K562 (cell line): ENCODE results near the gene SERPINA10. TPM values are rescaled to one million over a fixed set of nuclear protein-coding genes. Genes with fewer than 3 reads are reported as not detected.

Experiments
- ATAC-seq: fragments of 200-7000 bp; cut with Tn5 transposase; 3 replicates; pipeline ENCODE4 v1.9.1; 2020; ENCODE audit warnings: moderate library complexity
- BruUV-seq: library from RNA; stranded (reverse); fragments of 400-500 nt; replicated peaks from 2 replicates; lab custom pipeline; 2021; lab: Mats Ljungman, UMichigan
- CTCF ChIA-PET: fragments of 300-600 bp; formaldehyde crosslinking; extraction: SDS; loops from one replicate; lab custom pipeline; 2021; ENCODE audit warnings: low intra/inter-chr PET ratio; lab: Yijun Ruan, JAX
- POLR2A ChIA-PET: fragments of 300-600, 350-650 bp; sonication (Branson Sonifier 250); formaldehyde crosslinking; extraction: SDS; loops from one replicate; lab custom pipeline; 2021; ENCODE audit warnings: antibody characterized with exemption, inconsistent platforms; lab: Yijun Ruan, JAX
- DNase-seq, 4 experiments: peaks; one replicate each; pipeline versions ENCODE4 v3.0.0 to v3.0.0-alpha.2; 2011 to 2018; ENCODE audit warnings: low spot score in 3 of 4, mixed read lengths in 3 of 4; ENCODE audit errors: extremely low read depth in 1 of 4
- FAIRE-seq: peaks from 2 replicates; lab custom pipeline; 2011; peaks lifted over from hg19 to GRCh38; lab: Jason Lieb, UNC
- H2AFZ ChIP-seq: 2 replicates; pipeline ENCODE4 v1.6.0; 2011; ENCODE audit warnings: low read depth, low read length, control low read depth, inconsistent platforms
- H3K27ac ChIP-seq: fragments of 200-600 bp; 3 replicates; pipeline ENCODE4 v1.8.0; 2011; ENCODE audit warnings: low read depth, mild to moderate bottlenecking, control low read depth, inconsistent platforms, low read length, moderate library complexity, mixed read lengths; ENCODE audit errors: extremely low read depth
- H3K27me3 ChIP-seq, 2 experiments: fragments of 300-600 bp in 1 of 2; 2 replicates in 1 of 2; 3 replicates in 1 of 2; pipeline versions ENCODE4 v1.6.0 to v1.8.0; 2011; ENCODE audit warnings: inconsistent platforms in 2 of 2, low read length in 2 of 2, mild to moderate bottlenecking in 1 of 2, mixed read lengths in 1 of 2, moderate library complexity in 1 of 2; ENCODE audit not compliant: control insufficient read depth in 2 of 2, insufficient read depth in 2 of 2
- H3K36me3 ChIP-seq: fragments of 300-600 bp; 3 replicates; pipeline ENCODE4 v1.8.0; 2011; ENCODE audit warnings: mild to moderate bottlenecking, low read length, inconsistent platforms; ENCODE audit not compliant: control insufficient read depth, insufficient read depth
- H3K4me1 ChIP-seq, 2 experiments: fragments of 200-600 bp in 1 of 2; replicated peaks in 1 of 2; 2 replicates in 1 of 2; 3 replicates in 1 of 2; pipeline versions ENCODE4 v1.5.1 to v1.8.0; 2011; ENCODE audit warnings: inconsistent platforms in 2 of 2, low read length in 2 of 2, mild to moderate bottlenecking in 1 of 2, mixed read lengths in 1 of 2, moderate library complexity in 1 of 2; ENCODE audit not compliant: control insufficient read depth in 2 of 2, insufficient read depth in 2 of 2
- H3K4me2 ChIP-seq: 2 replicates; pipeline ENCODE4 v1.6.1; 2011; ENCODE audit warnings: low read length, control low read depth, inconsistent platforms, mixed read lengths; ENCODE audit not compliant: insufficient read depth
- H3K4me3 ChIP-seq: fragments of 200-600 bp; sonication (generic), shearing (Covaris generic); 2 replicates; pipeline ENCODE4 v1.5.1; 2016; ENCODE audit warnings: control low read depth, inconsistent platforms
- H3K79me2 ChIP-seq: fragments of 200-600 bp; 3 replicates; pipeline ENCODE4 v1.8.0; 2011; ENCODE audit warnings: low read length, inconsistent platforms; ENCODE audit not compliant: control insufficient read depth, insufficient read depth
- H3K9ac ChIP-seq, 2 experiments: 2 replicates each; pipeline versions ENCODE4 v1.6.0 to v1.6.1; 2011; ENCODE audit warnings: low read depth in 2 of 2, low read length in 2 of 2, control low read depth in 1 of 2, inconsistent platforms in 1 of 2, mild to moderate bottlenecking in 1 of 2, mixed read lengths in 1 of 2; ENCODE audit not compliant: insufficient read depth in 1 of 2
- H3K9me1 ChIP-seq: one replicate; pipeline ENCODE4 v1.6.0; 2011; ENCODE audit warnings: inconsistent platforms, mild to moderate bottlenecking, low read length, moderate library complexity; ENCODE audit not compliant: control insufficient read depth, insufficient read depth
- H3K9me3 ChIP-seq: replicated peaks from 2 replicates; pipeline ENCODE4 v1.5.1; 2011; ENCODE audit warnings: low read depth, low read length, inconsistent platforms; ENCODE audit not compliant: control insufficient read depth, insufficient read depth
- H4K20me1 ChIP-seq: replicated peaks from 2 replicates; pipeline ENCODE4 v1.6.1; 2011; ENCODE audit warnings: low read length, inconsistent platforms, mixed read lengths; ENCODE audit not compliant: control insufficient read depth, insufficient read depth
- ASH1L ChIP-seq: fragments of 450-650 bp; IDR thresholded peaks from 2 replicates; pipeline ENCODE4 v1.6.1; 2018; ENCODE audit warnings: borderline replicate concordance, mild to moderate bottlenecking, low read depth; ENCODE audit not compliant: partially characterized antibody
- BCL6 ChIP-seq: fragments of 250-450 bp; sonication (Bioruptor Pico); IDR thresholded peaks from 2 replicates; pipeline ENCODE4 v1.4.0; 2020
- CXXC5 ChIP-seq: fragments of 250-450 bp; sonication (Bioruptor Pico); IDR thresholded peaks from 2 replicates; pipeline ENCODE4 v1.8.0; 2022; ENCODE audit warnings: inconsistent platforms, mild to moderate bottlenecking, moderate library complexity
- DMBX1 ChIP-seq: fragments of 250-450 bp; sonication (Bioruptor Pico); IDR thresholded peaks from 2 replicates; pipeline ENCODE4 v1.8.0; 2022; ENCODE audit warnings: inconsistent platforms, mild to moderate bottlenecking, moderate library complexity, borderline replicate concordance
- FIP1L1 ChIP-seq: fragments of 200-400 bp; formaldehyde crosslinking; IDR thresholded peaks from 2 replicates; pipeline ENCODE4 v1.6.1; 2018; ENCODE audit warnings: mild to moderate bottlenecking, low read depth, low read length; ENCODE audit not compliant: poor library complexity, severe bottlenecking
- HEY1 ChIP-seq: fragments of 250-450 bp; sonication (Bioruptor Pico); IDR thresholded peaks from 2 replicates; pipeline ENCODE4 v1.5.0; 2020; ENCODE audit warnings: mild to moderate bottlenecking, moderate library complexity, borderline replicate concordance
- MCM2 ChIP-seq: fragments of 450-650 bp; IDR thresholded peaks from 2 replicates; pipeline ENCODE4 v1.6.1; 2017; ENCODE audit warnings: low read depth, mild to moderate bottlenecking
- MXD1 ChIP-seq: fragments of 250-450 bp; sonication (Bioruptor Pico); IDR thresholded peaks from 2 replicates; pipeline ENCODE4 v1.8.0; 2021; ENCODE audit warnings: borderline replicate concordance, mild to moderate bottlenecking, moderate library complexity; ENCODE audit not compliant: poor library complexity, severe bottlenecking
- NFIX ChIP-seq: fragments of 250-450 bp; sonication (Bioruptor Pico); IDR thresholded peaks from 2 replicates; pipeline ENCODE4 v1.4.0; 2020; ENCODE audit warnings: low read depth, mild to moderate bottlenecking, moderate library complexity
- RFX5 ChIP-seq: IDR thresholded peaks from 2 replicates; pipeline ENCODE4 v1.6.1; 2011; ENCODE audit warnings: low read depth, mild to moderate bottlenecking, improper control_type of control experiment, low read length
- RUNX1 ChIP-seq: sonication (generic); IDR thresholded peaks from 2 replicates; pipeline ENCODE4 v1.6.1; 2016; ENCODE audit warnings: antibody characterized with exemption, low read depth
- XRCC4 ChIP-seq: IDR thresholded peaks from one replicate; pipeline ENCODE4 v1.6.1; 2011; ENCODE audit not compliant: insufficient read depth, insufficient read length; ENCODE audit errors: extremely low read depth
- ZBED1 ChIP-seq: IDR thresholded peaks from 2 replicates; pipeline ENCODE4 v1.6.1; 2014
- ZBTB17 ChIP-seq: fragments of 450-650 bp; formaldehyde crosslinking; IDR thresholded peaks from 2 replicates; pipeline ENCODE4 v1.4.0; 2020; ENCODE audit warnings: mild to moderate bottlenecking
- ZNF586 ChIP-seq: fragments of 450-650 bp; formaldehyde crosslinking; conservative IDR thresholded peaks from 2 replicates; pipeline ENCODE4 v1.4.0; 2020; ENCODE audit warnings: mild to moderate bottlenecking, moderate library complexity
- WGBS: fragments of 100-300 bp; shearing (Covaris generic); methylation state at CpG from one replicate; pipeline ENCODE4 v1.1.6; 2016; ENCODE audit warnings: low coverage, mixed read lengths; ENCODE audit not compliant: insufficient coverage; ENCODE audit errors: missing lambda C conversion rate; 5-methylcytosine and 5-hydroxymethylcytosine counted together
- in situ Hi-C: fragments of 300-500 bp; cut with MboI; formaldehyde crosslinking; loops from 4 replicates; pipeline ENCODE4 v1.15.0; 2018; ENCODE audit warnings: inconsistent platforms, mixed read lengths
- intact Hi-C: fragments of 100-400 bp; cut with micrococcal nuclease; formaldehyde crosslinking; loops from 2 replicates; pipeline ENCODE4 v1.14.2; 2022
- polyA plus RNA-seq, 8 experiments: library from polyadenylated mRNA; depleted of rRNA in 4 of 8; stranded (reverse) in 5 of 8; unstranded in 3 of 8; fragments of >200 nt; fragmentation: Nextera tagmentation in 2 of 8; fragmentation: Illumina TruSeq in 1 of 8; extraction: Ambion mirVana in 2 of 8; extraction: Trizol in 1 of 8; gene quantifications; 2 replicates each; pipeline versions ENCODE4 v1.2.1 to v1.2.3, GENCODE V29; 2011 to 2014; ENCODE audit warnings: inconsistent platforms in 1 of 8, missing spikeins in 1 of 8
- total RNA-seq, 7 experiments: library from RNA; depleted of rRNA in 6 of 7; stranded (reverse); fragments of >200 nt in 6 of 7; fragmentation: Illumina TruSeq in 2 of 7; extraction: Trizol in 2 of 7; gene quantifications; 2 replicates each; pipeline versions ENCODE4 v1.2.1 to v1.2.3, GENCODE V29; 2011 to 2021; ENCODE audit warnings: low replicate concordance in 1 of 7
- TF ChIP-seq, protein P1 (sequence below): fragments of 250-450 bp; sonication (Bioruptor Pico); IDR thresholded peaks from 2 replicates; pipeline ENCODE4 v1.4.0; 2020; ENCODE audit warnings: borderline replicate concordance
- TF ChIP-seq, protein P2 (sequence below): fragments of 250-450 bp; sonication (Bioruptor Pico); IDR thresholded peaks from 2 replicates; pipeline ENCODE4 v1.8.0; 2022; ENCODE audit warnings: inconsistent platforms, mild to moderate bottlenecking, moderate library complexity, borderline replicate concordance

SERPINA10 gene
- total and polyA plus RNA-seq, 9 of the 15 experiments (the other 6 are each of a cell fraction or from before 2014, with no cell fraction given), result not detected

DNA sequence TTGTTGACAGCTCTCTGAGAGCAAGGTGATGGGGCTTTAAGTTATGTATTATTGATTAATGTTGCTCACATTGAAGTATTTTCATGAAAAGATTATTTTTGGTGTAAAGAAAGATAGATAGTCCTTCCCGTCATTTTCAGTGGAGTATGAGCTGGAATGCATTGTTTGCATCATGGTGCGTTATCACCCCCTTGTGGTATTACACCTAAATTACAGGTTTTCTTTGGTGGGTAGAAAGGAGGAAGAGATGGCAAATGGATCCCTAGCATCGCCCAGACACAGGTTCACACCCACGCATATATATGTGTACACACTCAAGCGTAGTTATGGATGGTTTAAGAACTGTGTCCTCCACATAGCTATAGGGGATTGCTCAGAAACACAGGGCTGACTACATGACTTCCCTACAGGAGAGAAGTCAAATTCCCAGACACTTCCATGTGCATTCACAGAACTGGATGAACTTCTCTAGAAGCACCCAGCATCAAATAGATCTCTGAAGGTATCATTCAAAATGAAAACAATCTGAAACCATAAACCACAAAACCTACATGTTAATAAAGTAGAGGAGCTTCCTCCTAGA lies 14.4 kb upstream of the SERPINA10 start (continued):
- TF ChIP-seq, protein P1, sequence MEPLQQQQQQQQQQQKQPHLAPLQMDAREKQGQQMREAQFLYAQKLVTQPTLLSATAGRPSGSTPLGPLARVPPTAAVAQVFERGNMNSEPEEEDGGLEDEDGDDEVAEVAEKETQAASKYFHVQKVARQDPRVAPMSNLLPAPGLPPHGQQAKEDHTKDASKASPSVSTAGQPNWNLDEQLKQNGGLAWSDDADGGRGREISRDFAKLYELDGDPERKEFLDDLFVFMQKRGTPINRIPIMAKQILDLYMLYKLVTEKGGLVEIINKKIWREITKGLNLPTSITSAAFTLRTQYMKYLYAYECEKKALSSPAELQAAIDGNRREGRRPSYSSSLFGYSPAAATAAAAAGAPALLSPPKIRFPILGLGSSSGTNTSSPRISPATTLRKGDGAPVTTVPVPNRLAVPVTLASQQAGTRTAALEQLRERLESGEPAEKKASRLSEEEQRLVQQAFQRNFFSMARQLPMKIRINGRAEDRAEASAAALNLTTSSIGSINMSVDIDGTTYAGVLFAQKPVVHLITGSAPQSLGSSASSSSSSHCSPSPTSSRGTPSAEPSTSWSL (CRISPR knock-in tag), result no peak
- TF ChIP-seq MXD1 (CRISPR knock-in tag), result no peak
- TF ChIP-seq HEY1 (CRISPR knock-in tag), result no peak

DNA sequence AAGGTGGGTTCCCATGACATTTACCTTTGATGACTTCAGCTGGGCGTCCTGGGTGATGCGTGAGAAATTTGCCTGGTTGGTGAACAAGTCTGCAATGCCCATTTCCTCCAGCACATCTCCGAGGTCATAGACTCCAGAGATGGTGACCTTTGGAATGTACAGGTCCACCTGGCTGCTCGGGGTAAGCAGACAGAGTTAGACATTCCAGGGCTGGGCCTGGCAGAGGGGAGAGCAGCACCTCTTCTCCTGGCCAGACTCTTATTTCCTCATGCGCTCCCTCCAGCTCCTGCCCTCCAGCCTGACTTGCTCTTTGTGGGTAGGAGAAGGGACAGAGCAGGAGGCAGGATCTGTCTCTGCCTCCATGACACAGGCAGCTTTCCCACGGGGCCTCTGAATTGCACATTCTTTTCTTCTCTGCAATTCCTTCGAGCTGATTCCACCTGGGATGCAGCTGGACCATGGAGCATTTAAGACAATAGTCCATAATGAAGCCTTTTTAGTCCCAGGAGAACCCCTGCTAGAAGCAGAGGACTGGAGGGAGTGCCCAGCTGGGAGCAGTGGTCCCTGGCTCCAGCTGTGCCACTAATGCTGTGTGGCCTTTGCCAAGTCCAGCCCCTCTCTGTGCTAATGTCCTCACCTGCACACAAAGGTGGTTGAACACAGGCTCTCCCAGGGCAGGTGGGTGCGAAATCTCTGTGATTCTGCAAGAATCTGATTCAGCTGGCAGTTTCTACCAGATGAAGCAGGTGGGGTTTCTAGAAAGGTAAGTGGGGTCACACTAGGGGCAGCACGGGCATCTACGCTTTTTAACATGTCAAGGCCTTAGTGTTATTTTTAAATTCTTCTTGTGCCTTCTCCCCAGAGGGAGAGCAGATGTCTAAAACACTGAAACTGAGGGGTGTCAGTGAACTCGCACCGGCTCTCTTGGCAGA lies 13.2 kb upstream of the SERPINA10 start:
- Histone ChIP-seq H3K27ac (no peak overlapping the region), H2AFZ (no peak overlapping the region), H3K79me2 (no peaks in the 10 kb centered on the region), H3K27me3 (no peaks in the 10 kb centered on the region; a peak in 1 of 5 replicates), H3K4me3 (no peak overlapping the region), H3K9ac (no peak overlapping the region), H3K36me3 (no peaks in the 10 kb centered on the region), H3K4me1 (no peaks in the 10 kb centered on the region), H4K20me1 (no peaks in the 10 kb centered on the region), H3K9me1 (no peaks in the 10 kb centered on the region), H3K9me3 (no peaks in the 10 kb centered on the region), H3K4me2 (no peak overlapping the region)
- intact Hi-C loops, result no loop called here
- ChIA-PET CTCF (no interaction called here), POLR2A (no interaction called here)
- no peak for FAIRE-seq
- ATAC-seq, result no peak
- BruUV-seq, result no TSS peak
- DNase-seq, result no peak
- WGBS, result 2% methylated on average over 10 of the region's 12 CpGs
- in situ Hi-C loops, result no loop called here
- TF ChIP-seq ZBTB17 (CRISPR knock-in tag) (no peak), FIP1L1 (no peak), NFIX (CRISPR knock-in tag) (no peak), RFX5 (no peak), ASH1L (no peak), ZNF586 (CRISPR knock-in tag) (no peak), CXXC5 (CRISPR knock-in tag) (no peak), ZBED1 (no peak), RUNX1 (no peak), XRCC4 (no peak), BCL6 (no peak), MCM2 (no peak), DMBX1 (CRISPR knock-in tag) (no peak)
- TF ChIP-seq, protein P2, sequence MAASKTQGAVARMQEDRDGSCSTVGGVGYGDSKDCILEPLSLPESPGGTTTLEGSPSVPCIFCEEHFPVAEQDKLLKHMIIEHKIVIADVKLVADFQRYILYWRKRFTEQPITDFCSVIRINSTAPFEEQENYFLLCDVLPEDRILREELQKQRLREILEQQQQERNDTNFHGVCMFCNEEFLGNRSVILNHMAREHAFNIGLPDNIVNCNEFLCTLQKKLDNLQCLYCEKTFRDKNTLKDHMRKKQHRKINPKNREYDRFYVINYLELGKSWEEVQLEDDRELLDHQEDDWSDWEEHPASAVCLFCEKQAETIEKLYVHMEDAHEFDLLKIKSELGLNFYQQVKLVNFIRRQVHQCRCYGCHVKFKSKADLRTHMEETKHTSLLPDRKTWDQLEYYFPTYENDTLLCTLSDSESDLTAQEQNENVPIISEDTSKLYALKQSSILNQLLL, result no peak
